ENCODE measurements around the gene FBRSL1. TPM values are rescaled to one million over a fixed set of nuclear protein-coding genes. Genes with fewer than 3 reads are reported as not detected.

Gene FBRSL1
- total and polyA plus RNA-seq, 2 of the 8 experiments (the other 6 are each of a cell fraction or from before 2014, with no cell fraction given): 18.4 to 109 TPM

GRCh38 chr12:132453361-132454192 is 36.4 kb upstream of the FBRSL1 start:
- H3K18ac ChIP-seq (ENCODE audit: extremely low read depth, low read length): no peak overlapping the region; the same call in 1 of the 2 replicates
- CTCF ChIA-PET (ENCODE audit: partially characterized antibody): interaction anchor here (0.7 to 1.8 kb wide), 4 partner anchors 16 to 100 kb away, joined by 3 to 5 read pairs (median 3); no protein-coding TSS in a partner anchor
- H2AK5ac ChIP-seq (ENCODE audit: low read depth, low read length): no peak overlapping the region
- no peak overlapping the region for H2BK20ac ChIP-seq (ENCODE audit: low read length)
- POLR2A ChIA-PET (ENCODE audit: partially characterized antibody): no interaction called here
- H3K27ac ChIP-seq (ENCODE audit: low read depth, low read length): no peak overlapping the region
- H2BK5ac ChIP-seq (ENCODE audit: low read depth, low read length): no peak overlapping the region
- no peaks in the 10 kb centered on the region for H3K79me1 ChIP-seq (ENCODE audit: low read depth, low read length)
- no peak overlapping the region for H3K4me2 ChIP-seq (ENCODE audit: insufficient read depth in 1 of 2, low read depth in 2 of 2, low read length in 2 of 2)
- peak overlapping the region; percentile 85 for H4K8ac ChIP-seq (ENCODE audit: extremely low read depth, insufficient read depth, low read length)
- H4K91ac ChIP-seq (replicated peaks; ENCODE audit: insufficient read length, low read length): peak overlapping the region; percentile 27
- FAIRE-seq (no peak), DNase-seq (ENCODE audit: low read depth in 1 of 2, low spot score in 2 of 2) (no peak)
- peaks cover 9% of the 10 kb centered on the region for H3K23me2 ChIP-seq (ENCODE audit: low read depth, low read length)
- no peak overlapping the region for H3K14ac ChIP-seq (ENCODE audit: insufficient read length)
- peaks cover 11 to 15% of the 10 kb centered on the region in 2 experiments; a peak in 2 of 4 replicates for H3K9me3 ChIP-seq (ENCODE audit: insufficient read depth in 2 of 2, low read depth in 1 of 2, low read length in 1 of 2)
- H4K5ac ChIP-seq (ENCODE audit: insufficient read length, low read depth, low read length): no peak overlapping the region
- H2BK120ac ChIP-seq (replicated peaks; ENCODE audit: low read depth, low read length): no peak overlapping the region
- 89% methylated on average over 26 of the region's 28 CpGs; no CpG with 5 or more reads in 1 of the 2 experiments for WGBS, 2 experiments (ENCODE audit: extremely low coverage in 1 of 2, insufficient coverage in 1 of 2, insufficient read length in 1 of 2, insufficient replicate concordance in 2 of 2, low coverage in 1 of 2, low lambda C conversion rate in 2 of 2, missing lambda C conversion rate in 1 of 2)
- H3K56ac ChIP-seq (replicated peaks; ENCODE audit: insufficient read length, low read depth, low read length): no peak overlapping the region
- no peaks in the 10 kb centered on the region for H3K4me1 ChIP-seq (replicated peaks in 1 of 4; ENCODE audit: control insufficient read depth in 3 of 4, insufficient read depth in 4 of 4, low read length in 3 of 4)
- H3K36me3 ChIP-seq (ENCODE audit: control insufficient read depth in 2 of 4, insufficient read depth in 4 of 4, low read length in 3 of 4): no peaks in the 10 kb centered on the region
- H3K4me3 ChIP-seq (ENCODE audit: extremely low read depth in 1 of 4, insufficient read depth in 2 of 4, low read depth in 3 of 4, low read length in 4 of 4): no peak overlapping the region
- 0 out of 2 replicates have a peak overlapping the region, but pooled peaks have one; percentile 60 for H2BK12ac ChIP-seq (ENCODE audit: low read depth, low read length)
- no peak overlapping the region for H2BK15ac ChIP-seq (ENCODE audit: low read length)
- no peak overlapping the region for H3K9ac ChIP-seq (replicated peaks in 1 of 4; ENCODE audit: extremely low read depth in 1 of 4, low read depth in 3 of 4, low read length in 3 of 4)
- H3K79me2 ChIP-seq (ENCODE audit: control insufficient read depth in 1 of 2, insufficient read depth in 2 of 2, low read length in 2 of 2): no peaks in the 10 kb centered on the region
- peaks cover 2 to 5% of the 10 kb centered on the region in 2 experiments for H4K20me1 ChIP-seq (replicated peaks in 1 of 2; ENCODE audit: control insufficient read depth in 1 of 2, insufficient read depth in 2 of 2, low read length in 2 of 2)
- peaks cover 10 to 69% (median 59%) of the 10 kb centered on the region in 4 experiments for H3K27me3 ChIP-seq (replicated peaks in 1 of 4; ENCODE audit: control insufficient read depth in 3 of 4, extremely low read depth in 1 of 4, insufficient read depth in 3 of 4, low read length in 3 of 4)
- H2AFZ ChIP-seq (ENCODE audit: low read length): no peak overlapping the region
- no peak overlapping the region for H3K4ac ChIP-seq (replicated peaks; ENCODE audit: insufficient read length, low read depth, low read length)
- H3K23ac ChIP-seq (ENCODE audit: insufficient read length): no peak overlapping the region
- TF ChIP-seq BCL11A (IDR thresholded peaks at IDR 0.05; ENCODE audit: low read depth in 2 of 2, low read length in 2 of 2) (no peak), HDAC6 (IDR thresholded peaks at IDR 0.05; ENCODE audit: low read depth, low read length) (no peak), RBBP5 (IDR thresholded peaks at IDR 0.05; ENCODE audit: borderline replicate concordance, low read depth, low read length) (no peak), SRF (IDR thresholded peaks at IDR 0.05; ENCODE audit: low read depth, low read length) (no peak), JUN (IDR thresholded peaks at IDR 0.05; ENCODE audit: low read depth, low read length) (no peak), TCF12 (IDR thresholded peaks at IDR 0.05; ENCODE audit: low read depth, low read length) (no peak), RAD21 (IDR thresholded peaks at IDR 0.05 in 1 of 2, conservative IDR thresholded peaks at IDR 0.05 in 1 of 2; ENCODE audit: low read depth in 2 of 2, low read length in 2 of 2) (no peak), SIN3A (conservative IDR thresholded peaks at IDR 0.05 in 1 of 2, IDR thresholded peaks at IDR 0.05 in 1 of 2; ENCODE audit: low read depth in 1 of 2, low read length in 2 of 2) (no peak), SP1 (IDR thresholded peaks at IDR 0.05; ENCODE audit: low read depth, low read length) (no peak), MAX (IDR thresholded peaks at IDR 0.05) (no peak), EGR1 (IDR thresholded peaks at IDR 0.05; ENCODE audit: borderline replicate concordance, low read depth, low read length) (no peak)
